ENCODE measurements around the gene PRSS36. TPM values are rescaled to one million over a fixed set of nuclear protein-coding genes. Genes with fewer than 3 reads are reported as not detected.
A peak's percentile ranks its signal among the peaks of the same experiment; 100 is the strongest.

The PRSS36 gene
- total RNA-seq, 1 experiment from 2014 or later: not detected

GRCh38 chr16:31186930-31187807 is 37.3 kb upstream of the PRSS36 start:
- Histone ChIP-seq H3K9me2 (replicated peaks; ENCODE audit: insufficient read depth, low read length) (no peaks in the 10 kb centered on the region), H3K4me3 (ENCODE audit: low read length) (no peak overlapping the region), H2AFZ (ENCODE audit: low read length) (no peak overlapping the region), H3K9ac (ENCODE audit: low read length) (no peak overlapping the region), H3K79me2 (ENCODE audit: low read length) (peaks cover 51% of the 10 kb centered on the region), H3K4me1 (ENCODE audit: low read length) (peaks cover 6% of the 10 kb centered on the region), H3K4me2 (ENCODE audit: low read depth, low read length, poor library complexity, severe bottlenecking) (no peak overlapping the region), H3K27ac (ENCODE audit: low read length) (no peak overlapping the region), H3K36me3 (ENCODE audit: insufficient read depth, low read length) (peaks cover 94% of the 10 kb centered on the region), H3K9me3 (ENCODE audit: low read length) (no peaks in the 10 kb centered on the region), H4K20me1 (ENCODE audit: insufficient read depth, low read depth, low read length) (peaks cover 76% of the 10 kb centered on the region), H3K27me3 (ENCODE audit: low read length) (no peaks in the 10 kb centered on the region)
- DNase-seq: no peak

DNA sequence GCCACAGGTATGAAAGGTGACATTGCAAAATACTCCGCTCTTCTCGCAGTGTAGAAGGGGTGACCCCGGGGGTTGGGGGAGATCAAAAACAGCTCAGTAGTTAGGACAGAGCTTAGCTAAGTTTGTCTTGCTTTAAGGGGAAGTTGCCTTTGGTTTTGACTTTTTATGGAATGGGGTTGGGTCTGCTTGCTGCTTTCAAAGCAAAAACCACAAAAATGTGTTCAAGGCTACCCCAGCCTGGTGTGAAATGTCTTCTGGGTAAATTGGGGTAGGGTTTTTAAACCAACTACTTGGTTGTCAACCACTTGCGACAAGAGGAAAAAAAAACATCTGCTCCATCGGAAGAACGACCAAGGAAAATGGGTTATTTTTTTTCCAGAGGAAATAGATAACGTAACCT is 36.3 kb upstream of the PRSS36 start:
- H3K9ac ChIP-seq (ENCODE audit: low read length): no peak overlapping the region
- H2AFZ ChIP-seq (ENCODE audit: low read length): no peak overlapping the region
- no peak overlapping the region for H3K4me2 ChIP-seq (ENCODE audit: low read depth, low read length, poor library complexity, severe bottlenecking)
- DNase-seq: no peak
- no peaks in the 10 kb centered on the region for H3K9me2 ChIP-seq (replicated peaks; ENCODE audit: insufficient read depth, low read length)
- peaks cover 61% of the 10 kb centered on the region for H3K79me2 ChIP-seq (ENCODE audit: low read length)
- H3K9me3 ChIP-seq (ENCODE audit: low read length): no peaks in the 10 kb centered on the region
- no peak overlapping the region for H3K27ac ChIP-seq (ENCODE audit: low read length)
- no peak overlapping the region for H3K4me3 ChIP-seq (ENCODE audit: low read length)
- peaks cover 94% of the 10 kb centered on the region for H3K36me3 ChIP-seq (ENCODE audit: insufficient read depth, low read length)
- no peaks in the 10 kb centered on the region for H3K27me3 ChIP-seq (ENCODE audit: low read length)
- H4K20me1 ChIP-seq (ENCODE audit: insufficient read depth, low read depth, low read length): peaks cover 86% of the 10 kb centered on the region
- H3K4me1 ChIP-seq (ENCODE audit: low read length): peaks cover 16% of the 10 kb centered on the region

- Histone ChIP-seq H3K9me3 (ENCODE audit: low read length) (no peaks in the 10 kb centered on the region), H3K36me3 (ENCODE audit: insufficient read depth, low read length) (peaks cover 90% of the 10 kb centered on the region), H3K4me1 (ENCODE audit: low read length) (peaks cover 17% of the 10 kb centered on the region), H3K9ac (ENCODE audit: low read length) (no peak overlapping the region), H3K9me2 (replicated peaks; ENCODE audit: insufficient read depth, low read length) (no peaks in the 10 kb centered on the region), H3K27ac (ENCODE audit: low read length) (no peak overlapping the region), H3K79me2 (ENCODE audit: low read length) (peaks cover 69% of the 10 kb centered on the region), H4K20me1 (ENCODE audit: insufficient read depth, low read depth, low read length) (peaks cover 88% of the 10 kb centered on the region), H2AFZ (ENCODE audit: low read length) (no peak overlapping the region), H3K4me2 (ENCODE audit: low read depth, low read length, poor library complexity, severe bottlenecking) (no peak overlapping the region), H3K4me3 (ENCODE audit: low read length) (no peak overlapping the region), H3K27me3 (ENCODE audit: low read length) (no peaks in the 10 kb centered on the region)
- no peak for DNase-seq
Measured at GRCh38 chr16:31185339-31185738, 35.5 kb upstream of the PRSS36 start.

- H2AFZ ChIP-seq (ENCODE audit: low read length): no peak overlapping the region
- peak; percentile 38 for DNase-seq
- no peak overlapping the region for H3K4me2 ChIP-seq (ENCODE audit: low read depth, low read length, poor library complexity, severe bottlenecking)
- no peak overlapping the region for H3K9ac ChIP-seq (ENCODE audit: low read length)
- H3K4me1 ChIP-seq (ENCODE audit: low read length): peaks cover 17% of the 10 kb centered on the region
- H3K9me3 ChIP-seq (ENCODE audit: low read length): no peaks in the 10 kb centered on the region
- H4K20me1 ChIP-seq (ENCODE audit: insufficient read depth, low read depth, low read length): peaks cover 83% of the 10 kb centered on the region
- peaks cover 74% of the 10 kb centered on the region for H3K79me2 ChIP-seq (ENCODE audit: low read length)
- H3K9me2 ChIP-seq (replicated peaks; ENCODE audit: insufficient read depth, low read length): no peaks in the 10 kb centered on the region
- H3K27ac ChIP-seq (ENCODE audit: low read length): no peak overlapping the region
- no peak overlapping the region for H3K4me3 ChIP-seq (ENCODE audit: low read length)
- no peaks in the 10 kb centered on the region for H3K27me3 ChIP-seq (ENCODE audit: low read length)
- peaks cover 85% of the 10 kb centered on the region for H3K36me3 ChIP-seq (ENCODE audit: insufficient read depth, low read length)
Measured at GRCh38 chr16:31184888-31185287, 35.0 kb upstream of the PRSS36 start.

GRCh38 chr16:31183432-31184428 is 33.9 kb upstream of the PRSS36 start:
- peaks cover 74% of the 10 kb centered on the region for H3K36me3 ChIP-seq (ENCODE audit: insufficient read depth, low read length)
- no peak overlapping the region for H3K27ac ChIP-seq (ENCODE audit: low read length)
- no peak overlapping the region for H3K4me3 ChIP-seq (ENCODE audit: low read length)
- H3K27me3 ChIP-seq (ENCODE audit: low read length): no peaks in the 10 kb centered on the region
- peaks cover 72% of the 10 kb centered on the region for H4K20me1 ChIP-seq (ENCODE audit: insufficient read depth, low read depth, low read length)
- H3K79me2 ChIP-seq (ENCODE audit: low read length): peaks cover 78% of the 10 kb centered on the region
- H3K9me2 ChIP-seq (replicated peaks; ENCODE audit: insufficient read depth, low read length): no peaks in the 10 kb centered on the region
- no peak overlapping the region for H3K9ac ChIP-seq (ENCODE audit: low read length)
- peak; percentile 34 for DNase-seq
- H3K9me3 ChIP-seq (ENCODE audit: low read length): no peaks in the 10 kb centered on the region
- H2AFZ ChIP-seq (ENCODE audit: low read length): no peak overlapping the region
- peaks cover 24% of the 10 kb centered on the region for H3K4me1 ChIP-seq (ENCODE audit: low read length)
- H3K4me2 ChIP-seq (ENCODE audit: low read depth, low read length, poor library complexity, severe bottlenecking): no peak overlapping the region

DNA sequence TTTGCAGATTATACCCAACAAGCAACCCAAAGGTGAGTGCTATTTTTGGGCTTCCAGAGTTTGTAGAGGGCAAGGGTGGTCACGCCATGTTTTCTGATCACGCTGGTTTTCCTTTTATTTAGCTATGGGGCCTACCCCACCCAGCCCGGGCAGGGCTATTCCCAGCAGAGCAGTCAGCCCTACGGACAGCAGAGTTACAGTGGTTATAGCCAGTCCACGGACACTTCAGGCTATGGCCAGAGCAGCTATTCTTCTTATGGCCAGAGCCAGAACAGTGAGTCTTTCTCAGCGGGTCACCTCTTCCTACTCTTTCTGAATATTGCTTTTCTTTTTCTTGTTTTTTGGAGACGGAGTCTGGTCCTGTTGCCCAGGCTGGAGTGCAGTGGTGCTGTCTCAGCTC is 32.5 kb upstream of the PRSS36 start:
- Histone ChIP-seq H3K9ac (ENCODE audit: low read length) (peak overlapping the region; percentile 99), H3K9me2 (replicated peaks; ENCODE audit: insufficient read depth, low read length) (no peaks in the 10 kb centered on the region), H3K79me2 (ENCODE audit: low read length) (peaks cover 73% of the 10 kb centered on the region), H4K20me1 (ENCODE audit: insufficient read depth, low read depth, low read length) (peaks cover 59% of the 10 kb centered on the region), H3K4me1 (ENCODE audit: low read length) (peaks cover 28% of the 10 kb centered on the region), H2AFZ (ENCODE audit: low read length) (no peak overlapping the region), H3K4me2 (ENCODE audit: low read depth, low read length, poor library complexity, severe bottlenecking) (peak overlapping the region; percentile 94), H3K4me3 (ENCODE audit: low read length) (peak overlapping the region; percentile 91; the same call in 1 of the 2 replicates), H3K36me3 (ENCODE audit: insufficient read depth, low read length) (peaks cover 60% of the 10 kb centered on the region), H3K27me3 (ENCODE audit: low read length) (no peaks in the 10 kb centered on the region), H3K27ac (ENCODE audit: low read length) (no peak overlapping the region), H3K9me3 (ENCODE audit: low read length) (no peaks in the 10 kb centered on the region)
- peak; percentile 38 for DNase-seq

DNA sequence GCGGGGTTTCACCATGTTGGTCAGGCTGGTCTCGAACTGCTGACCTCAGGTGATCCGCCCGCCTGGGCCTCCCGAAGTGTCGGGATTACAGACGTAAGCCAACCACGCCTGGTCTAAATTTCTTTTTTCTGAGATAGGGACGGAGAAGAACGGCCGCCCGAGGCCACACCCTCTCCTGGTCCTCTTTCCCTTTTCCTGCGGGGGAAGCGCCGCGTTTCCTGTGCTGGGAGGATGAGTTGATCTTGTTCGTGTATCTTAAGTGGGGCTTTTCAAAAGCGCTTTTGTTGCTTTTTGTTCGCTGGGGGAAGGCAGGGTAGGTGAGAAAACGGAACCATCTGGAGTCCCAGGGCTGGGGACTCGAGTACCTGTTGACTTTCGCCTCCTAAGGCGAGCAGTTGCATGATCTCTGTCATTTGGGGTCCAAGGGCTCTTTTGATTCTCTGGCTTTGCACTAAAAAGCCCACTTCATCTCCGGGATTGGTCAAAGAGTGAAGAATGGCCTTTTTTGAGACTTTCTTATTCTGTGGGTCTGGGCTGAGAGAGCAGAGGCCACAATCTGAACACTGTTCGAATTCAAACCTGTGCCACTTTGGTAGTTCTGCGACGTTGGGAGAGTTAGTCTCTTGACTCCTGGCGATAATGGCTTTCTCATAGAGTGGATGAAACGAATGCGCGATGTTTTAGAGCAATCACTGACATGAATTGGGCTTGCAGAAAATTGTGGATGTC is 31.4 kb upstream of the PRSS36 start:
- Histone ChIP-seq H4K20me1 (ENCODE audit: insufficient read depth, low read depth, low read length) (peaks cover 47% of the 10 kb centered on the region), H3K36me3 (ENCODE audit: insufficient read depth, low read length) (peaks cover 49% of the 10 kb centered on the region), H3K27ac (ENCODE audit: low read length) (peak overlapping the region; percentile 81), H3K4me2 (ENCODE audit: low read depth, low read length, poor library complexity, severe bottlenecking) (peak overlapping the region; percentile 94), H3K4me1 (ENCODE audit: low read length) (peaks cover 28% of the 10 kb centered on the region), H3K4me3 (ENCODE audit: low read length) (peak overlapping the region; percentile 91), H2AFZ (ENCODE audit: low read length) (no peak overlapping the region), H3K9me3 (ENCODE audit: low read length) (no peaks in the 10 kb centered on the region), H3K27me3 (ENCODE audit: low read length) (no peaks in the 10 kb centered on the region), H3K79me2 (ENCODE audit: low read length) (peaks cover 62% of the 10 kb centered on the region), H3K9me2 (replicated peaks; ENCODE audit: insufficient read depth, low read length) (no peaks in the 10 kb centered on the region), H3K9ac (ENCODE audit: low read length) (peak overlapping the region; percentile 99)
- DNase-seq: peak; percentile 58
